H1 (cell line): ENCODE results near the gene SPCS1. TPM values are rescaled to one million over a fixed set of nuclear protein-coding genes. Genes with fewer than 3 reads are reported as not detected.

ENCODE experiments used
- CTCF ChIA-PET: fragments of 300-600 bp; sonication (Branson Sonifier 250); formaldehyde crosslinking; loops from one replicate; lab custom pipeline; 2021; ENCODE audit not compliant: partially characterized antibody; lab: Charles Lee
- POLR2A ChIA-PET: fragments of 300-600 bp; sonication (Branson Sonifier 250); formaldehyde crosslinking; loops from one replicate; lab custom pipeline; 2021; ENCODE audit warnings: inconsistent platforms; ENCODE audit not compliant: partially characterized antibody; lab: Charles Lee
- DNase-seq, 2 experiments: peaks; one replicate each; pipeline versions ENCODE4 v3.0.0 to v3.0.0-alpha.2; 2010 to 2022; ENCODE audit warnings: low spot score in 2 of 2, low read depth in 1 of 2, mixed read lengths in 1 of 2
- FAIRE-seq: peaks from 2 replicates; lab custom pipeline; 2011; peaks lifted over from hg19 to GRCh38; lab: Jason Lieb, UNC
- H2AFZ ChIP-seq: 2 replicates; pipeline ENCODE4 v1.8.1; 2012; ENCODE audit warnings: low read length, inconsistent platforms
- H2AK5ac ChIP-seq: 2 replicates; pipeline ENCODE4 v1.6.1; 2013; ENCODE audit warnings: low read depth, low read length
- H2BK120ac ChIP-seq: replicated peaks from 2 replicates; pipeline ENCODE3; 2013; ENCODE audit warnings: low read depth, low read length, inconsistent platforms
- H2BK12ac ChIP-seq: 2 replicates; pipeline ENCODE4 v1.6.1; 2013; ENCODE audit warnings: low read depth, low read length
- H2BK15ac ChIP-seq: 2 replicates; pipeline ENCODE4 v1.6.1; 2013; ENCODE audit warnings: low read length
- H2BK20ac ChIP-seq: 2 replicates; pipeline ENCODE4 v1.6.1; 2013; ENCODE audit warnings: low read length
- H2BK5ac ChIP-seq: 2 replicates; pipeline ENCODE4 v1.6.1; 2013; ENCODE audit warnings: low read depth, low read length
- H3K14ac ChIP-seq: 2 replicates; pipeline ENCODE4 v1.6.1; 2013; ENCODE audit warnings: inconsistent platforms; ENCODE audit not compliant: insufficient read length
- H3K18ac ChIP-seq: 2 replicates; pipeline ENCODE4 v1.6.1; 2013; ENCODE audit warnings: low read length; ENCODE audit errors: extremely low read depth
- H3K23ac ChIP-seq: 2 replicates; pipeline ENCODE4 v1.6.1; 2013; ENCODE audit warnings: inconsistent platforms; ENCODE audit not compliant: insufficient read length
- H3K23me2 ChIP-seq: 2 replicates; pipeline ENCODE4 v1.6.1; 2013; ENCODE audit warnings: low read depth, low read length
- H3K27ac ChIP-seq: 2 replicates; pipeline ENCODE4 v1.6.1; 2011; ENCODE audit warnings: low read depth, low read length, inconsistent platforms
- H3K27me3 ChIP-seq, 4 experiments: replicated peaks in 1 of 4; 1 replicate in 1 of 4; 2 replicates in 3 of 4; pipeline versions ENCODE4 v1.6.1 to v1.8.1; 2011 to 2013; ENCODE audit warnings: low read length in 3 of 4, mild to moderate bottlenecking in 3 of 4, inconsistent platforms in 2 of 4, mixed read lengths in 2 of 4, moderate library complexity in 1 of 4; ENCODE audit not compliant: control insufficient read depth in 3 of 4, insufficient read depth in 3 of 4; ENCODE audit errors: extremely low read depth in 1 of 4
- H3K36me3 ChIP-seq, 4 experiments: 2 replicates each; pipeline versions ENCODE4 v1.6.1 to v1.8.1; 2011 to 2013; ENCODE audit warnings: mild to moderate bottlenecking in 4 of 4, low read length in 3 of 4, moderate library complexity in 2 of 4, control low read depth in 1 of 4, inconsistent platforms in 1 of 4; ENCODE audit not compliant: insufficient read depth in 4 of 4, control insufficient read depth in 2 of 4
- H3K4ac ChIP-seq: replicated peaks from 2 replicates; pipeline ENCODE3; 2013; ENCODE audit warnings: low read length, low read depth, mixed read lengths, inconsistent platforms; ENCODE audit not compliant: insufficient read length
- H3K4me1 ChIP-seq, 4 experiments: replicated peaks in 1 of 4; 1 replicate in 1 of 4; 2 replicates in 3 of 4; pipeline versions ENCODE4 v1.6.1 to v1.8.1; 2011 to 2013; ENCODE audit warnings: low read length in 3 of 4, inconsistent platforms in 2 of 4, mixed read lengths in 1 of 4; ENCODE audit not compliant: insufficient read depth in 4 of 4, control insufficient read depth in 3 of 4
- H3K4me2 ChIP-seq, 2 experiments: 2 replicates each; pipeline versions ENCODE4 v1.6.1 to v1.8.1; 2011 to 2013; ENCODE audit warnings: low read depth in 2 of 2, low read length in 2 of 2, control low read depth in 1 of 2, inconsistent platforms in 1 of 2, mild to moderate bottlenecking in 1 of 2; ENCODE audit not compliant: insufficient read depth in 1 of 2
- H3K4me3 ChIP-seq, 4 experiments: fragments of 200-600, 300-600 bp in 1 of 4; sonication (generic), shearing (Covaris generic), sonication (Bioruptor Twin) in 1 of 4; 2 replicates each; pipeline versions ENCODE4 v1.5.1 to v1.8.1; 2011 to 2016; ENCODE audit warnings: low read length in 4 of 4, low read depth in 3 of 4, control low read depth in 2 of 4, inconsistent platforms in 2 of 4, mild to moderate bottlenecking in 2 of 4, mixed read lengths in 1 of 4, moderate library complexity in 1 of 4; ENCODE audit not compliant: insufficient read depth in 2 of 4; ENCODE audit errors: extremely low read depth in 1 of 4
- H3K56ac ChIP-seq: replicated peaks from 2 replicates; pipeline ENCODE3; 2013; ENCODE audit warnings: low read depth, mild to moderate bottlenecking, mixed read lengths, low read length, inconsistent platforms; ENCODE audit not compliant: insufficient read length
- H3K79me1 ChIP-seq: 2 replicates; pipeline ENCODE4 v1.6.1; 2013; ENCODE audit warnings: low read depth, low read length, control low read depth
- H3K79me2 ChIP-seq, 2 experiments: 2 replicates each; pipeline versions ENCODE4 v1.6.1 to v1.8.1; 2012 to 2013; ENCODE audit warnings: low read length in 2 of 2, mild to moderate bottlenecking in 2 of 2, inconsistent platforms in 1 of 2; ENCODE audit not compliant: insufficient read depth in 2 of 2, control insufficient read depth in 1 of 2
- H3K9ac ChIP-seq, 4 experiments: replicated peaks in 1 of 4; 1 replicate in 1 of 4; 2 replicates in 3 of 4; pipeline versions ENCODE4 v1.6.1 to v1.8.1; 2011 to 2013; ENCODE audit warnings: low read depth in 3 of 4, low read length in 3 of 4, control low read depth in 2 of 4, mild to moderate bottlenecking in 2 of 4, moderate library complexity in 2 of 4, inconsistent platforms in 1 of 4; ENCODE audit errors: extremely low read depth in 1 of 4
- H3K9me3 ChIP-seq, 2 experiments: 2 replicates each; pipeline versions ENCODE4 v1.6.1 to v1.8.1; 2012 to 2013; ENCODE audit warnings: mild to moderate bottlenecking in 2 of 2, moderate library complexity in 2 of 2, control low read depth in 1 of 2, inconsistent platforms in 1 of 2, low read depth in 1 of 2, low read length in 1 of 2, mixed read lengths in 1 of 2; ENCODE audit not compliant: insufficient read depth in 2 of 2
- H4K20me1 ChIP-seq, 2 experiments: replicated peaks in 1 of 2; 2 replicates each; pipeline versions ENCODE3 to v1.8.1; 2011 to 2013; ENCODE audit warnings: inconsistent platforms in 2 of 2, low read length in 2 of 2, mild to moderate bottlenecking in 1 of 2; ENCODE audit not compliant: insufficient read depth in 2 of 2, control insufficient read depth in 1 of 2
- H4K5ac ChIP-seq: 2 replicates; pipeline ENCODE4 v1.6.1; 2013; ENCODE audit warnings: low read length, low read depth, mixed read lengths, inconsistent platforms; ENCODE audit not compliant: insufficient read length
- H4K8ac ChIP-seq: 2 replicates; pipeline ENCODE4 v1.8.0; 2013; ENCODE audit warnings: mild to moderate bottlenecking, moderate library complexity, low read length, inconsistent platforms; ENCODE audit not compliant: insufficient read depth; ENCODE audit errors: extremely low read depth
- H4K91ac ChIP-seq: replicated peaks from 2 replicates; pipeline ENCODE3; 2013; ENCODE audit warnings: low read length, mixed read lengths, inconsistent platforms; ENCODE audit not compliant: insufficient read length
- ASH2L ChIP-seq: fragments of 200-600, 300-600 bp; sonication (generic); IDR thresholded peaks from one replicate; pipeline ENCODE4 v1.7.1; 2017; ENCODE audit warnings: low read length
- CHD2 ChIP-seq: IDR thresholded peaks from 2 replicates; pipeline ENCODE4 v1.6.1; 2012; ENCODE audit warnings: low read length, improper control_type of control experiment
- GTF2F1 ChIP-seq: IDR thresholded peaks from 2 replicates; pipeline ENCODE4 v1.6.1; 2012; ENCODE audit warnings: low read depth, low read length, improper control_type of control experiment, borderline replicate concordance
- HDAC2 ChIP-seq, 2 experiments: fragments of 300-600 bp in 1 of 2; sonication (generic) in 1 of 2; IDR thresholded peaks; 2 replicates each; pipeline ENCODE4 v1.6.1; 2011 to 2012; ENCODE audit warnings: low read depth in 2 of 2, low read length in 2 of 2, mild to moderate bottlenecking in 2 of 2, moderate library complexity in 2 of 2, borderline replicate concordance in 1 of 2, inconsistent platforms in 1 of 2
- HDAC6 ChIP-seq: IDR thresholded peaks from one replicate; pipeline ENCODE4 v1.7.1; 2012; ENCODE audit warnings: low read depth, mild to moderate bottlenecking, inconsistent platforms, low read length, moderate library complexity
- KDM4A ChIP-seq: IDR thresholded peaks from one replicate; pipeline ENCODE4 v1.7.1; 2012; ENCODE audit warnings: low read depth, mild to moderate bottlenecking, moderate library complexity, low read length, inconsistent platforms; ENCODE audit not compliant: severe bottlenecking
- PHF8 ChIP-seq: fragments of 200-600 bp; sonication (generic); conservative IDR thresholded peaks from 2 replicates; pipeline ENCODE4 v1.7.1; 2012; ENCODE audit warnings: low read depth, mild to moderate bottlenecking, inconsistent platforms, low read length, moderate library complexity
- SIN3A ChIP-seq, 2 experiments: IDR thresholded peaks in 1 of 2; conservative IDR thresholded peaks in 1 of 2; 2 replicates each; pipeline ENCODE4 v1.6.1; 2011 to 2012; ENCODE audit warnings: low read length in 2 of 2, improper control_type of control experiment in 1 of 2, low read depth in 1 of 2, mild to moderate bottlenecking in 1 of 2
- SP2 ChIP-seq: IDR thresholded peaks from 2 replicates; pipeline ENCODE4 v1.6.1; 2012; ENCODE audit warnings: mild to moderate bottlenecking, low read length, inconsistent platforms
- WGBS, 2 experiments: shearing (Covaris generic) in 1 of 2; methylation state at CpG; one replicate each; pipeline versions ENCODE4 v1.1.6 to v1.1.7; 2013 to 2015; ENCODE audit warnings: low lambda C conversion rate in 2 of 2, mixed read lengths in 2 of 2, inconsistent platforms in 1 of 2, low coverage in 1 of 2, missing lambda C conversion rate in 1 of 2; ENCODE audit not compliant: insufficient replicate concordance in 2 of 2, insufficient coverage in 1 of 2, insufficient read length in 1 of 2; ENCODE audit errors: extremely low coverage in 1 of 2, missing lambda C conversion rate in 1 of 2; 5-methylcytosine and 5-hydroxymethylcytosine counted together
- polyA plus RNA-seq, 7 experiments: library from polyadenylated mRNA; depleted of rRNA in 3 of 7; stranded (reverse) in 5 of 7; unstranded in 2 of 7; fragments of >200 nt in 5 of 7; fragments of 200-250 nt in 2 of 7; gene quantifications; 1 replicate in 5 of 7; 2 replicates in 1 of 7; 4 replicates in 1 of 7; pipeline versions ENCODE4 v1.2.1 to v1.2.3, GENCODE V29; 2011 to 2013; ENCODE audit warnings: missing spikeins in 2 of 7, mixed read lengths in 2 of 7
- total RNA-seq: library from RNA; stranded (reverse); fragmentation: NEBNext Ultra II Directional; extraction: Animal tissue kit (Norgen Biotek cat#: 25700); gene quantifications from 2 replicates; pipeline ENCODE4 v1.2.1, GENCODE V29; 2021
- TF ChIP-seq, protein P1 (sequence below): IDR thresholded peaks from 2 replicates; pipeline ENCODE4 v1.6.1; 2011; ENCODE audit warnings: low read depth, mild to moderate bottlenecking, low read length; ENCODE audit not compliant: insufficient read depth
- TF ChIP-seq, protein P2 (sequence below): IDR thresholded peaks from 2 replicates; pipeline ENCODE4 v1.6.1; 2011; ENCODE audit warnings: low read length, improper control_type of control experiment

SPCS1 gene
- total and polyA plus RNA-seq, 2 of the 8 experiments (the other 6 are each of a cell fraction or from before 2014, with no cell fraction given): 104 to 191 TPM

DNA sequence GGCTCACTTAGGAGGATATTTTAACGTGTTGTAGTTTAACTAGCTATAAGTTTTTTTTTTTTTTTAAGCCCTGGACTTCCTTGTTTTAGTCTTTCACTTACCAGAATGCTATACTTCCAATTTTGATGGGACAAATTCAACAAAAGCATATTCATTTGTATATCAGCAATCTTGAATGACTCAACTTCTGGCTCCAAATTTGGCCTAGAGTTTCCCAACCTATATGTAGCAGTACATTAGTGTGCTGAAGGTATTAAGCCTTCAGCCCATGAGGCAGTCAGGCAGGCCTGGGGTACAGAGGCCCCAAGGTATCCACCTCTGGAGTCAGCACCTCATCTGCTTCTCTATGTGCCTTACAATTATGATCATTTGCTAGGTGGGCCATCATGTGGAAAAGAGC lies 26.1 kb upstream of the SPCS1 start:
- H3K56ac ChIP-seq: no peak overlapping the region
- no peaks in the 10 kb centered on the region for H3K27me3 ChIP-seq
- H4K8ac ChIP-seq: no peak overlapping the region
- H4K20me1 ChIP-seq: peaks cover 0 to 2% of the 10 kb centered on the region in 2 experiments
- no peak overlapping the region for H4K5ac ChIP-seq
- no peak overlapping the region for H2BK20ac ChIP-seq
- no peak overlapping the region for H2BK5ac ChIP-seq
- no peak overlapping the region for H3K4ac ChIP-seq
- no peak for DNase-seq
- H2AFZ ChIP-seq: no peak overlapping the region
- no peak overlapping the region for H3K4me3 ChIP-seq
- ChIA-PET POLR2A (interaction anchor here (0.6 kb wide), 1 partner anchor 100 kb away, joined by 3 read pairs; no protein-coding TSS in a partner anchor), CTCF (no interaction called here)
- no peak overlapping the region for H2BK15ac ChIP-seq
- H3K27ac ChIP-seq: no peak overlapping the region
- H3K23me2 ChIP-seq: no peaks in the 10 kb centered on the region
- H3K18ac ChIP-seq: no peak overlapping the region
- no peak overlapping the region for H3K9ac ChIP-seq
- no peak overlapping the region for H3K4me2 ChIP-seq
- no peak overlapping the region for H2BK120ac ChIP-seq
- H2AK5ac ChIP-seq: no peak overlapping the region
- H3K79me1 ChIP-seq: no peaks in the 10 kb centered on the region
- no peak overlapping the region for H3K14ac ChIP-seq
- no peaks in the 10 kb centered on the region; a peak in 2 of 7 replicates for H3K4me1 ChIP-seq
- H3K79me2 ChIP-seq: peaks cover 0 to 48% of the 10 kb centered on the region in 2 experiments
- WGBS, 2 experiments: 100% methylated on average over 1 of the region's 1 CpG; no CpG with 5 or more reads in 1 of the 2 experiments
- no peaks in the 10 kb centered on the region for H3K9me3 ChIP-seq
- H3K36me3 ChIP-seq: peaks cover 14 to 30% (median 22%) of the 10 kb centered on the region in 4 experiments
- no peak overlapping the region for H2BK12ac ChIP-seq
- H3K23ac ChIP-seq: no peak overlapping the region
- no peak for FAIRE-seq
- H4K91ac ChIP-seq: no peak overlapping the region
- TF ChIP-seq SP2 (no peak), HDAC2 (IDR thresholded peaks at IDR 0.05; ENCODE audit: borderline replicate concordance in 1 of 2, low read depth in 2 of 2, low read length in 2 of 2) (no peak), SIN3A (conservative IDR thresholded peaks at IDR 0.05 in 1 of 2, IDR thresholded peaks at IDR 0.05 in 1 of 2; ENCODE audit: low read depth in 1 of 2, low read length in 2 of 2) (no peak), CHD2 (no peak), KDM4A (no peak), PHF8 (no peak), GTF2F1 (no peak), HDAC6 (no peak), ASH2L (no peak)
- TF ChIP-seq, protein P1, sequence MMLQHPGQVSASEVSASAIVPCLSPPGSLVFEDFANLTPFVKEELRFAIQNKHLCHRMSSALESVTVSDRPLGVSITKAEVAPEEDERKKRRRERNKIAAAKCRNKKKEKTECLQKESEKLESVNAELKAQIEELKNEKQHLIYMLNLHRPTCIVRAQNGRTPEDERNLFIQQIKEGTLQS: no peak
- TF ChIP-seq, protein P2, sequence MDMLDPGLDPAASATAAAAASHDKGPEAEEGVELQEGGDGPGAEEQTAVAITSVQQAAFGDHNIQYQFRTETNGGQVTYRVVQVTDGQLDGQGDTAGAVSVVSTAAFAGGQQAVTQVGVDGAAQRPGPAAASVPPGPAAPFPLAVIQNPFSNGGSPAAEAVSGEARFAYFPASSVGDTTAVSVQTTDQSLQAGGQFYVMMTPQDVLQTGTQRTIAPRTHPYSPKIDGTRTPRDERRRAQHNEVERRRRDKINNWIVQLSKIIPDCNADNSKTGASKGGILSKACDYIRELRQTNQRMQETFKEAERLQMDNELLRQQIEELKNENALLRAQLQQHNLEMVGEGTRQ: no peak
